PFSK-1 (cell line): ENCODE measurements around the gene TAF3.

Source experiments
- POLR2AphosphoS5 ChIP-seq: IDR thresholded peaks from 2 replicates; pipeline ENCODE4 v1.6.1; 2012; ENCODE audit warnings: low read depth, mild to moderate bottlenecking, control low read depth, low read length, moderate library complexity
- TF ChIP-seq, protein P1 (sequence below), 2 experiments: IDR thresholded peaks; 2 replicates each; pipeline versions ENCODE4 v1.6.1 to v1.8.0; 2011 to 2012; ENCODE audit warnings: low read depth in 2 of 2, low read length in 2 of 2, control low read depth in 1 of 2, inconsistent platforms in 1 of 2, mild to moderate bottlenecking in 1 of 2, moderate library complexity in 1 of 2; ENCODE audit not compliant: insufficient read depth in 1 of 2

DNA sequence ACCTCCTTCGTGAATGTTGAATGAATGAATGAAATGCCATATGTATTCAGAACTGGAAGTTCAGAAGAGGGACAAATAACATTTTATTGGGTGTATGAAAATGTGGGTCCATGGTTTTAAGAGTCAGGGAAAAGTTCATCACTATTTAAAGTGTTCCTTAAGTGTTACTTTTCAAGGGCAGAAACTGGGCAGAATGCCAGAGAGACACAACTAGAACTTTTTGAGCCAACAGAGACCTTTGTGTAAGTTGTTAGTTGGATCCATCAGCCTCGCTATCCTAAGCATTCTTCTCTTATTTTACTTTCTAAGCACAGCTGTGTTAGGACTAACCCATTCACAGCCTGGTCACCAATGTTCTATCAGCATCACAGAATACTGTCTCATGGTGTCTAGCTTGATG, 13.6 kb upstream of the TAF3 start:
- TF ChIP-seq, protein P1, sequence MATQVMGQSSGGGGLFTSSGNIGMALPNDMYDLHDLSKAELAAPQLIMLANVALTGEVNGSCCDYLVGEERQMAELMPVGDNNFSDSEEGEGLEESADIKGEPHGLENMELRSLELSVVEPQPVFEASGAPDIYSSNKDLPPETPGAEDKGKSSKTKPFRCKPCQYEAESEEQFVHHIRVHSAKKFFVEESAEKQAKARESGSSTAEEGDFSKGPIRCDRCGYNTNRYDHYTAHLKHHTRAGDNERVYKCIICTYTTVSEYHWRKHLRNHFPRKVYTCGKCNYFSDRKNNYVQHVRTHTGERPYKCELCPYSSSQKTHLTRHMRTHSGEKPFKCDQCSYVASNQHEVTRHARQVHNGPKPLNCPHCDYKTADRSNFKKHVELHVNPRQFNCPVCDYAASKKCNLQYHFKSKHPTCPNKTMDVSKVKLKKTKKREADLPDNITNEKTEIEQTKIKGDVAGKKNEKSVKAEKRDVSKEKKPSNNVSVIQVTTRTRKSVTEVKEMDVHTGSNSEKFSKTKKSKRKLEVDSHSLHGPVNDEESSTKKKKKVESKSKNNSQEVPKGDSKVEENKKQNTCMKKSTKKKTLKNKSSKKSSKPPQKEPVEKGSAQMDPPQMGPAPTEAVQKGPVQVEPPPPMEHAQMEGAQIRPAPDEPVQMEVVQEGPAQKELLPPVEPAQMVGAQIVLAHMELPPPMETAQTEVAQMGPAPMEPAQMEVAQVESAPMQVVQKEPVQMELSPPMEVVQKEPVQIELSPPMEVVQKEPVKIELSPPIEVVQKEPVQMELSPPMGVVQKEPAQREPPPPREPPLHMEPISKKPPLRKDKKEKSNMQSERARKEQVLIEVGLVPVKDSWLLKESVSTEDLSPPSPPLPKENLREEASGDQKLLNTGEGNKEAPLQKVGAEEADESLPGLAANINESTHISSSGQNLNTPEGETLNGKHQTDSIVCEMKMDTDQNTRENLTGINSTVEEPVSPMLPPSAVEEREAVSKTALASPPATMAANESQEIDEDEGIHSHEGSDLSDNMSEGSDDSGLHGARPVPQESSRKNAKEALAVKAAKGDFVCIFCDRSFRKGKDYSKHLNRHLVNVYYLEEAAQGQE (IDR thresholded peaks at IDR 0.05; ENCODE audit: insufficient read depth in 1 of 2, low read depth in 2 of 2, low read length in 2 of 2): no peak
- no peak for TF ChIP-seq POLR2AphosphoS5
